ENCODE results near the gene ELOVL3. TPM values are rescaled to one million over a fixed set of nuclear protein-coding genes. Genes with fewer than 3 reads are reported as not detected.

The ELOVL3 gene
- total and polyA plus RNA-seq, 2 donors (not counting 3 experiments of a cell fraction or from before 2014, with no cell fraction given), result not detected

GRCh38 chr10:102195296-102195870 lies 30.7 kb upstream of the ELOVL3 start:
- no peak overlapping the region for H3K4me2 ChIP-seq (ENCODE audit: insufficient read depth, low read length)
- H3K36me3 ChIP-seq (ENCODE audit: control insufficient read depth in 2 of 2, extremely low read depth in 1 of 2, insufficient read depth in 2 of 2, low read length in 2 of 2), result no peaks in the 10 kb centered on the region
- no peaks in the 10 kb centered on the region for H3K4me1 ChIP-seq (ENCODE audit: control insufficient read depth, extremely low read depth, insufficient read depth, low read length)
- H4K20me1 ChIP-seq (replicated peaks; ENCODE audit: control insufficient read depth, extremely low read depth, insufficient read depth, low read length), result no peaks in the 10 kb centered on the region
- DNase-seq (ENCODE audit: low read depth, low spot score), result no peak
- H3K79me2 ChIP-seq (ENCODE audit: control insufficient read depth, insufficient read depth, low read length), result no peaks in the 10 kb centered on the region
- H3K9ac ChIP-seq (replicated peaks; ENCODE audit: extremely low read depth, insufficient read depth, low read length), result no peak overlapping the region
- dilution Hi-C loops (cut with MboI; ENCODE audit: extremely low pct_ligation_motif_present, low sequenced_read_pairs) (no loop called here), intact Hi-C loops (cut with micrococcal nuclease) (no loop called here)
- H3K27ac ChIP-seq (ENCODE audit: insufficient read depth, low read depth, low read length), result no peak overlapping the region
- H3K9me1 ChIP-seq (replicated peaks; ENCODE audit: control insufficient read depth, extremely low read depth, insufficient read depth, low read length), result no peaks in the 10 kb centered on the region
- TF ChIP-seq JUN (IDR thresholded peaks at IDR 0.05; ENCODE audit: borderline replicate concordance, insufficient read depth, insufficient read length, low read depth) (no peak), GATA2 (IDR thresholded peaks at IDR 0.05; ENCODE audit: insufficient read depth, insufficient read length, low read depth, low read length) (no peak), FOS (IDR thresholded peaks at IDR 0.05; ENCODE audit: borderline replicate concordance, insufficient read depth, low read length) (no peak), POLR2AphosphoS5 (IDR thresholded peaks at IDR 0.05; ENCODE audit: insufficient read depth, low read depth, low read length) (no peak), POLR2A (IDR thresholded peaks at IDR 0.05; ENCODE audit: low read depth, low read length) (no peak), EZH2 (IDR thresholded peaks at IDR 0.05; ENCODE audit: borderline replicate concordance, low read depth, low read length, severe bottlenecking) (no peak), MAX (IDR thresholded peaks at IDR 0.05; ENCODE audit: insufficient read depth, insufficient read length) (no peak), CTCF (IDR thresholded peaks at IDR 0.05; ENCODE audit: extremely low read depth in 1 of 2, insufficient read depth in 1 of 2, low read depth in 1 of 2, low read length in 2 of 2) (no peak), MYC (IDR thresholded peaks at IDR 0.05; ENCODE audit: low read depth, low read length) (no peak)
- no peaks in the 10 kb centered on the region for H3K9me3 ChIP-seq (replicated peaks; ENCODE audit: control insufficient read depth, insufficient read depth, low read length)
- ChIA-PET POLR2A (no interaction called here), CTCF (interaction anchor here (0.7 kb wide), 1 partner anchor 153 kb away, joined by 4 read pairs; no protein-coding TSS in a partner anchor)
- FAIRE-seq, result no peak
- no peak overlapping the region for H3K4me3 ChIP-seq (replicated peaks in 1 of 3; ENCODE audit: insufficient read depth in 1 of 3, low read depth in 1 of 3, low read length in 3 of 3)
- peaks cover 5 to 13% of the 10 kb centered on the region in 2 experiments for H3K27me3 ChIP-seq (ENCODE audit: control insufficient read depth in 2 of 2, insufficient read depth in 2 of 2, low read length in 2 of 2)
- no peak overlapping the region for H2AFZ ChIP-seq (ENCODE audit: low read depth, low read length)
- no TSS peak for BruUV-seq (replicated peaks)
